HG02588 (cell line): Measurements from ENCODE around the gene GRIN3B.

ENCODE experiments used
- ATAC-seq: cut with Tn5 transposase; IDR thresholded peaks from one replicate; pipeline ENCODE4 v1.9.1; 2021; ENCODE audit warnings: mild to moderate bottlenecking, moderate library complexity; ENCODE audit not compliant: unreplicated experiment

GRIN3B gene

DNA sequence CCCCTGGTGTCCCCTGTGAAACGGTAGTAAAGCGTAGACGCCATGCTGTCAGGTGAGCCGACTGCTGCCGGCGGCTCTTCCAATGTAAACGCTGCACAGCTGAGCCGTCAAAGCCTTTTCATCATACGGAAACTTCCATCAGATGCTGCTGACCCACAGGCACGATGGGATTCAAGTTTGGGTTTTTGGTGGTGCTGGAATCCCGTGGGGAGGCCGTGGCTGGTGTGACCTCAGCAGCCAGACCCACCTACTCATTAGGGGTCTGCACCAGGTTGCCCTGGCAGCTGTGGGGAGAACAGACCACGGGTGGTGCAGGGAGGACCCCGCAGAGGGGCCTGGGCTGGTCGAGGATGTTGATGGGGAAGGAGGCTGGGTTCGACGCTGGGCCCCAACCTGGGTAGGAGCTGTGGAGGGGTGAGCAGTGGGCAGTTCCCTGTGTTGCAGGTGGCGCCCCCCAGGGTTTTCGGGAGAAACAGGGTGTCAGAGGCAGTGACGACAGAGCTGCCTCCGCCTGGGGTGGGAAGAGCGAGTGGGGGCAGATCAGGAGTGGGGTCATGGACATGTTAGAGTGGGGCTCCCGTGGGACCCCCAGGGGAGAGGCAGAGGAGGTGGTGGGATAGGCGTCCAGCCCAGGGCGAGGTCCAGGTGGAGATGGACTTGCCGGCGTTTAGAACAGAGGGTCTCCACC is 6.6 kb downstream of the GRIN3B start:
- ATAC-seq, result no peak

- ATAC-seq, result no peak
Observed at GRCh38 chr19:1007399-1008251, 7.4 kb downstream of the GRIN3B start.

DNA sequence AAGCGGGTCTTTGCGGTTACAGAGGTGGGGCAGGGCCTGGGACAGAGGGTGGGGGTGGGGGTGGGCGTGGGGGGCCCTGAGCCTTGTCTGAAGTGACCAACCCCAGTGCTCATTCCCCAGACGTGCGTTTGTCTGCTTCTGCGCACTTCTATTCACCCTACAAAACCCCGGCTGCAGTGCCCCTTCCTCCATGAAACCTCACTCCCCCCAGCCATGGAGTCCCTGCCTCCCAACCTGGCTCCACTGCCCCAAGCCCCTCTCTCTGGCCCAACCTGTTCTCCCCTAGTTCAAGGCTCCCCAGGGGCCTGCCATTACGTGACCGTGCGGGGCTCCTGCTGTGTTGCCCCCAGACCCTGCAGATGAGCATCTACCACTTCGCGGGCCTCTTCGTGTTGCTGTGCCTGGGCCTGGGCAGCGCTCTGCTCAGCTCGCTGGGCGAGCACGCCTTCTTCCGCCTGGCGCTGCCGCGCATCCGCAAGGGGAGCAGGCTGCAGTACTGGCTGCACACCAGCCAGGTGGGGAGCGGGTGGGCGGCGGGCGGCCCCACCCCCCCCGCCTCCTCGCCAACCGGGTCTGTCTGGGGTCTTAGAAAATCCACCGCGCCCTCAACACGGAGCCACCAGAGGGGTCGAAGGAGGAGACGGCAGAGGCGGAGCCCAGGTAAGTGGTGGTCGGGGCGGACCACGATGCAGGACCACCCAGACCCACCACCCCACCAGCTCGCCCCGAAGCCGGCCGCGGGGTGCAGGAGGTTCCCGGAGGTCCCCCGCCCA is 8.2 kb downstream of the GRIN3B start:
- ATAC-seq, result no peak

GRCh38 chr19:1009041-1009980 is 9.1 kb downstream of the GRIN3B start:
- ATAC-seq, result no peak

GRCh38 chr19:1009981-1010538 is 9.8 kb downstream of the GRIN3B start:
- no peak for ATAC-seq

GRCh38 chr19:1010586-1011510 is 10.6 kb downstream of the GRIN3B start:
- ATAC-seq, result no peak

GRCh38 chr19:1011831-1012333 is 11.7 kb downstream of the GRIN3B start:
- ATAC-seq, result no peak

- no peak for ATAC-seq
Observed at GRCh38 chr19:1012334-1012733, 12.1 kb downstream of the GRIN3B start.

- no peak for ATAC-seq
Observed at GRCh38 chr19:1013218-1013617, 13.0 kb downstream of the GRIN3B start.

DNA sequence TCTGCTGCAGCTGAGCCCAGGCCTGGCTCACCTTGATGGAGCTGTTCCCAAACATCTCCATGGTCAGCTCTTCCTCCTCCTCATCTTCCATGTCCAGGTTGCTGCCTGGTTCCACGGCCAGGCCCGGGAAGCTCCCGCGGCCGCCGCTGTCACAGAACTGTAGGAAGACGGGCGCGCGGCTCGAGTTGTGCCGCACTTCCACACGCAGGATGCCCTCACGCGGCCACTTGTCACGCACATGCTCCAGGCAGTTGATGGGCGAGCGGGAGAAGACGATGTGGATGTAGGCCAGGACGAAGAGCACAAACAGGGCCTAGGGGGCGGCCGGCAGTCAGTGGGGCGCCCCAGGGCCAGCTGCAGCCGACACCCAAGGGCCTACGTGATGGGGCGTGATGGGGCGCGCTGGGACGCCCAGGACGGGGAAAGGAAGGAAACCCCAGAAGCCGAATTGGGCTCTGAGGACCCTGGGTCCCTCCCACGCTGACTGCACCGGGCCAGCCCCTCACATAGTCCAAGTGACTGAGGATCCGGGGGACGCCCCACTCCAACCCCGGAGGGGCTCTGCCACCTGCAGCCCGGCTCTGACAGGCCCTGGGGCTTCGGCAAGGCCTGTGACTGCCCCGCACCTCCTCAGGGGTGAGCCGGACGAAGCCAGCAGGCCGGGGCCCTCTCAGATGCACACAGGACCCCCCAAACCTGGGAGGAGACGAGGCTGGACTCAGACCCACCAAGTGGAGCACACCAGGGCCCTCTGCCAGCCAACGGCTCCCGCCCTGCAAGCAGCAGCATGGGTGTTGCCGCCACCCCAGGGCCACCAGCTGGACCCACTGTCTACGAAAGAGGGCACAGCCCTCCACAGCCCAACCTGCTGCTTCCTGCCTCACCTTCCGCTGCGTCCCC is 14.2 kb downstream of the GRIN3B start:
- no peak for ATAC-seq

DNA sequence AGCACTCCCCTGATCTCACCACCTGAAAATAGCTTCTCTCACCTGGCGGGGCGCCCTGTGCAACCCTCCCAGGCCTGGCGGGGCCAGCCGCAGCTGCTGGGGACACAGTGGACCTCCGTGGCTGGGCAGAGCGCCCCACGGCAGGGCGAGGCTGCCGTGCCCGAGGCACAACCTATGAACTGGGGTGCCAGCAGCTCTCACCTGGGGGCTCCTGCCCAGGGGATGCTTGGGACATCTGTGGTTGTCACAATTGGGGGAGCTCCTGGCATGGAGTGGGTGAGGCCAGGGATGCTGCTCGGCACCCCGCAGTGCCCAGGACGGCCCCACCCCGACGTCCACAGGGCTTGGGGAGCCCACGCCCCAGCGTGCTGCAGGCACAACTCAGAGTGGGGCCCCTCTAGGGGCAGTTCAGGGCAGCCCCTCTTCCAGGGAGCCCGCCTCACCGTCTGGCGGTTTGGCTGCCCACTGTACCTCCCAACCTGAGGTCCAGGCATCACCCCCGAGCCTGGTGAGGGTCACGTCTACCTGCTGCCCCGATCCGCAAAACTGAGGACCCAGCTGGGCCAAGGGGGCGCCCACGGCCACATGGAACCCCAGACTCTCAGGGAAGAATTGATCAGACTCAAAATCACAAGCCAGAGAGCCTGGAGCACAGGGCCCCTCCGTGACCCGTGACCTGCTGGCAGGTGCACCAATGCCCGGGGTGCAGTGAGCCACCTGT is 15.0 kb downstream of the GRIN3B start:
- ATAC-seq, result no peak

- no peak for ATAC-seq
Observed at GRCh38 chr19:1015782-1016646, 15.8 kb downstream of the GRIN3B start.

GRCh38 chr19:1016647-1017114 is 16.5 kb downstream of the GRIN3B start:
- no peak for ATAC-seq

DNA sequence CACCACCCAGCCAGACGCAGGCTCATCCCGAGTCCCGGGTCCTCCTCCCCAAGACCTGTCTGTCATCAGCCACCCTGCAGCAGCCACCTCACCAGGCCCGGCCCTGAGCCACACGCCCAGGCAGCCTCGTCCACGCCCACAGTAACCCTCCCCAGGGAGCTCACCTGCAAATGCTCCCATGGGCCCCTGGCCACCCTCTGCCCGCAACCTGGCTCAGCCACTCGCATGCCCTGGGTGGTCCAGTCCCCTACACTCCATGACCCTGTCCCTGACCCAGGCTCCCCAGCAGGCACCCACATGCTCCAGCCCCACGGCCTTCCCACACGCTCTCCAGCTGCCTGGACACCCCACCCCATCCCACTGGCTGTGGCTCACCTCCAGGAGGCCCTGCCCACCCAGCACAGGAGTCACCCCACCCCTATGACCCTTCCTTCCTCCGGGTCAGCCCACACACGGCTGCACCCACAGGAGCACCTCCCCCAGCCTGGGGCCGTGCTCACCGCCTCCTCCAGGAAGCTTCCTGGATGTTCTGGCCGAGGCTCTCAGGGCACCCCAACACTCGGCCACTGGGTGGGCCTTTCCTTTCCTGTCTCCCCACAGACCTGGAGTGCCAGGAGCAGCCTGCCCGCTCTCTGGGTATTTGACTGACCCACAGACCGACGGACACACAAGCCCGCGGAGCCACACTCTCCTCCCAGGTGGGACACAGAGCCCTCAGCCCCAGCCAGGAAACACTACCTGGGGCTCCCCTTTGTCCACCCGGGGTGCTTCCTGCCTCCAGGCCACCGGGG is 17.1 kb downstream of the GRIN3B start:
- ATAC-seq, result no peak

- ATAC-seq, result no peak
Observed at GRCh38 chr19:1017906-1018305, 17.7 kb downstream of the GRIN3B start.
